ENCODE measurements around the gene GRIK5.

- TF ChIP-seq, protein P1, sequence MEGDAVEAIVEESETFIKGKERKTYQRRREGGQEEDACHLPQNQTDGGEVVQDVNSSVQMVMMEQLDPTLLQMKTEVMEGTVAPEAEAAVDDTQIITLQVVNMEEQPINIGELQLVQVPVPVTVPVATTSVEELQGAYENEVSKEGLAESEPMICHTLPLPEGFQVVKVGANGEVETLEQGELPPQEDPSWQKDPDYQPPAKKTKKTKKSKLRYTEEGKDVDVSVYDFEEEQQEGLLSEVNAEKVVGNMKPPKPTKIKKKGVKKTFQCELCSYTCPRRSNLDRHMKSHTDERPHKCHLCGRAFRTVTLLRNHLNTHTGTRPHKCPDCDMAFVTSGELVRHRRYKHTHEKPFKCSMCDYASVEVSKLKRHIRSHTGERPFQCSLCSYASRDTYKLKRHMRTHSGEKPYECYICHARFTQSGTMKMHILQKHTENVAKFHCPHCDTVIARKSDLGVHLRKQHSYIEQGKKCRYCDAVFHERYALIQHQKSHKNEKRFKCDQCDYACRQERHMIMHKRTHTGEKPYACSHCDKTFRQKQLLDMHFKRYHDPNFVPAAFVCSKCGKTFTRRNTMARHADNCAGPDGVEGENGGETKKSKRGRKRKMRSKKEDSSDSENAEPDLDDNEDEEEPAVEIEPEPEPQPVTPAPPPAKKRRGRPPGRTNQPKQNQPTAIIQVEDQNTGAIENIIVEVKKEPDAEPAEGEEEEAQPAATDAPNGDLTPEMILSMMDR (conservative IDR thresholded peaks at IDR 0.05): no peak
- no peak for TF ChIP-seq ZFX (IDR thresholded peaks at IDR 0.05)
These were observed 9.9 kb downstream of the GRIK5 start for GRCh38 chr19:42060117-42060516.
